Left lobe of liver (tissue), 2 donors: ENCODE measurements around the gene CACNG1. TPM values are rescaled to one million over a fixed set of nuclear protein-coding genes. Genes with fewer than 3 reads are reported as not detected.
A peak's percentile ranks its signal among the peaks of the same experiment; 100 is the strongest.

ENCODE experiments used
- ATAC-seq: fragments of 200-7000 bp; cut with Tn5 transposase; one replicate; pipeline ENCODE4 v1.9.1; 2020; ENCODE audit warnings: mild to moderate bottlenecking, moderate library complexity
- DNase-seq: peaks from one replicate; pipeline ENCODE4 v3.0.0-alpha.2; 2020; ENCODE audit warnings: low spot score
- total RNA-seq: library from RNA; stranded (reverse); gene quantifications from one replicate; pipeline ENCODE4 v1.2.1, GENCODE V29; 2021
- donor health status: DM: no; HTN: no; CAD: no; lungs with moderate emphysema.
- donor health status: DM: no; HTN: yes; CAD: no.

CACNG1 gene
- total RNA-seq, 1 donor from 2014 or later = not detected

- ATAC-seq = no peak
- no peak for DNase-seq
Measured at GRCh38 chr17:67050471-67051154, 6.3 kb downstream of the CACNG1 start.

GRCh38 chr17:67051155-67051538, 6.8 kb downstream of the CACNG1 start:
- ATAC-seq = no peak
- DNase-seq = no peak

GRCh38 chr17:67051837-67052236, 7.5 kb downstream of the CACNG1 start:
- no peak for DNase-seq
- ATAC-seq = no peak

GRCh38 chr17:67052720-67053437, 8.5 kb downstream of the CACNG1 start:
- DNase-seq (no peak), ATAC-seq (no peak)

GRCh38 chr17:67053438-67054000, 9.2 kb downstream of the CACNG1 start:
- no peak for DNase-seq
- no peak for ATAC-seq

GRCh38 chr17:67054011-67054591, 9.7 kb downstream of the CACNG1 start:
- DNase-seq (no peak), ATAC-seq (no peak)

- ATAC-seq (no peak), DNase-seq (no peak)
Measured at GRCh38 chr17:67054608-67055007, 10.3 kb downstream of the CACNG1 start.

- ATAC-seq (no peak), DNase-seq (peak; percentile 35)
Measured at GRCh38 chr17:67055041-67055443, 10.7 kb downstream of the CACNG1 start.

GRCh38 chr17:67055811-67056745, 11.7 kb downstream of the CACNG1 start:
- DNase-seq = peak; percentile 37
- no peak for ATAC-seq

- ATAC-seq = no peak
- peak; percentile 14 for DNase-seq
Measured at GRCh38 chr17:67056746-67057490, 12.6 kb downstream of the CACNG1 start.

GRCh38 chr17:67058036-67058435, 13.7 kb downstream of the CACNG1 start:
- DNase-seq (peak; percentile 1), ATAC-seq (no peak)

GRCh38 chr17:67059372-67059771, 15.0 kb downstream of the CACNG1 start:
- ATAC-seq = peak; percentile 52
- DNase-seq = peak; percentile 37

GRCh38 chr17:67063141-67063540, 18.8 kb downstream of the CACNG1 start:
- DNase-seq (no peak), ATAC-seq (no peak)

- ATAC-seq (peak; percentile 72), DNase-seq (no peak)
Measured at GRCh38 chr17:67066717-67067116, 22.4 kb downstream of the CACNG1 start.

GRCh38 chr17:67067571-67068482, 23.5 kb downstream of the CACNG1 start:
- DNase-seq = no peak
- no peak for ATAC-seq

GRCh38 chr17:67068999-67069398, 24.6 kb downstream of the CACNG1 start:
- no peak for ATAC-seq
- no peak for DNase-seq

- ATAC-seq = no peak
- no peak for DNase-seq
Measured at GRCh38 chr17:67069603-67070136, 25.3 kb downstream of the CACNG1 start.

GRCh38 chr17:67071595-67071994, 27.2 kb downstream of the CACNG1 start:
- DNase-seq (no peak), ATAC-seq (no peak)

GRCh38 chr17:67072885-67073284, 28.5 kb downstream of the CACNG1 start:
- ATAC-seq = peak; percentile 43

More at GRCh38 chr17:67072885-67073284, 28.5 kb downstream of the CACNG1 start:
- no peak for DNase-seq
